Brain microvascular endothelial cell (primary cell): ENCODE measurements around the gene KCNA4.

Experiments used
- DNase-seq: peaks from one replicate; pipeline ENCODE4 v3.0.0-alpha.2; 2020
- H3K27ac ChIP-seq: fragments of 250-450 bp; sonication (Bioruptor Pico); 2 replicates; pipeline ENCODE4 v1.5.1; 2020; ENCODE audit warnings: mild to moderate bottlenecking, moderate library complexity
- H3K27me3 ChIP-seq: fragments of 250-450 bp; sonication (Bioruptor Pico); replicated peaks from 2 replicates; pipeline ENCODE4 v1.5.1; 2020; ENCODE audit warnings: mild to moderate bottlenecking
- H3K36me3 ChIP-seq: fragments of 250-450 bp; sonication (Bioruptor Pico); replicated peaks from 2 replicates; pipeline ENCODE4 v1.5.1; 2020; ENCODE audit warnings: mild to moderate bottlenecking
- H3K4me3 ChIP-seq: 2 replicates; pipeline ENCODE4 v1.5.1; 2011; ENCODE audit warnings: low read depth, mild to moderate bottlenecking, control low read depth, low read length, moderate library complexity
- CTCF ChIP-seq: IDR thresholded peaks from 2 replicates; pipeline ENCODE4 v1.5.1; 2011; ENCODE audit warnings: low read depth, mild to moderate bottlenecking, moderate library complexity, low read length, control low read depth, inconsistent platforms; ENCODE audit errors: missing control alignments
- in situ Hi-C: cut with HindIII; loops from 2 replicates; pipeline ENCODE4 v1.10.0; 2017; ENCODE audit warnings: low sequenced_read_pairs, low pct_ligation_motif_present

The KCNA4 gene

GRCh38 chr11:30009060-30009459 is 7.8 kb downstream of the KCNA4 start:
- no peak overlapping the region for H3K27ac ChIP-seq
- DNase-seq: peak; percentile 2
- in situ Hi-C loops: no loop called here
- H3K27me3 ChIP-seq: no peaks in the 10 kb centered on the region
- TF ChIP-seq CTCF: no peak
- H3K36me3 ChIP-seq: no peaks in the 10 kb centered on the region
- H3K4me3 ChIP-seq: no peak overlapping the region

DNA sequence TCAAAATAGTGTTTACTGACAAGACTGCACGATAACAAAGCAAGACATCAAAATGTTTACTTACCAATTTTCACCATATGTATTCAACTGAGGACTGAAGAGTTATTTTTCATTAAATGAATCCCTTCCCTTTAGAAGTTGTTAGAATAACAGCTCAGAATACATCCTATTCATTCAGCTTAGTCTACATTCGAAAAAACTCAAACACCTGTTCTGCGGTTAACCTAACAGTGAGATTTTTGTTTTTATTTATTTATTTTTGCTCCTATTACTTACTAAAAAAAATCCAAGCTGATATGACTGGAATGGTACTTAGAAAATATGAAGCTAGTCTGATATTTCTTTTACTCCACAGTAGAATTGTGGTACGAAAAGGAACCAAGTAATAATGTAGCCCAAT is 10.0 kb downstream of the KCNA4 start:
- in situ Hi-C loops: no loop called here
- H3K4me3 ChIP-seq: no peak overlapping the region
- no peak for TF ChIP-seq CTCF

GRCh38 chr11:30002157-30002785 is 14.6 kb downstream of the KCNA4 start:
- DNase-seq: no peak
- no peak overlapping the region for H3K4me3 ChIP-seq
- TF ChIP-seq CTCF: no peak
- H3K27me3 ChIP-seq: no peaks in the 10 kb centered on the region
- no peaks in the 10 kb centered on the region for H3K36me3 ChIP-seq
- in situ Hi-C loops: no loop called here
- H3K27ac ChIP-seq: no peak overlapping the region

More for the DNA sequence above, 10.0 kb downstream of the KCNA4 start:
- H3K36me3 ChIP-seq: no peaks in the 10 kb centered on the region
- H3K27me3 ChIP-seq: no peaks in the 10 kb centered on the region
- DNase-seq: no peak
- H3K27ac ChIP-seq: no peak overlapping the region

DNA sequence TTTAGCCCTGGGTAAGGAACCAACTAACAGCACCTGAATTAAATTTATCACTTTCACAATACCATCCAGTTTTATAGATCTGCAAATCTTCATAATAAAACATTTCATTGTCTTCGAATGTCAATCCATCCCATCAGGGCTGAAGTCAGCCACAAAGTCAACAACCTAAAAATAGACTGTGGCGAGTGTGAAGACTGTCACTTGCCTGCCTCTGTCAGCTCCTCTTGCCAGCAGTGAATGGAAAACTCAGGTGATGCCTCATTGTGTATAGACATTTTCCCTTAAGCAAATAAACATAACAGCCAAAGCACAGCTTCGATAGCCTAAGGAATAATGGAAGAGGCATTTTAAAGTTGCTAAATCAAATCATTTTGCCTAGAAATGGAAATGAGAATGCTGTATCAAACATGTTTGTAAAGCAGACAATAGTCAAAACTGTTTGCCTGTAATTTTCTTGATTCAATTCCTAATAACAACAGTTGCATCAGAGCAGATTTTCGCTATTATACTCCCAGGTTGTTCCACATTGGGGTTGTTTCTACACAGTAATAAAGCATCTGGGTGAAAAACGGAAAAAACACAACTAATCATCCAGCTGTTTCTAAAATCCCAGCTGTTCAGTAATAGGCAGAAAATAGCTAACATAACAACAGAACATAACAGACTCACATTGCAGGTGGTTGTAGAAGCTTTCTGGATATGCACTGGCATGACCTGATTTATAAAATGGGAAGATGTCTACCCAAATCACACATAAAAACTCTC is 15.7 kb downstream of the KCNA4 start:
- H3K4me3 ChIP-seq: no peak overlapping the region
- H3K36me3 ChIP-seq: no peaks in the 10 kb centered on the region
- no peak overlapping the region for H3K27ac ChIP-seq
- no peak for DNase-seq
- no peak for TF ChIP-seq CTCF
- in situ Hi-C loops: no loop called here
- no peaks in the 10 kb centered on the region for H3K27me3 ChIP-seq

DNA sequence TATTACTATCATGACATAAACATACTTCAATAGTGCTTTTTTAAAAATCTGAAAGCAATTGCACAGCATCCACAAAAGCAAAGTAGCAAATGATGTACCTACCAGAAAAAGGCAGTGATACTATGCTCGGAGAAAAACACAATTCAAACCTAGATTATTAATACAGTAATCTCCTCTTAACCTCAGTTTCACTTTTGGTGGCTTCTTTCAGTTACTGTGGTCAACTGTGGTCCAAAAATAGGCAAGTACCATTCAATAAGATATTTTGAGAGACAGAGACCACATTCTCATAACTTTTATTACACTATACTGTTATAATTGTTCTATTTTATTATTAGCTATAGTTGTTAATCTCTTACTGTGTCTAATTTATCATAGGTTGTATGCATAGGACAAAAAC is 20.8 kb downstream of the KCNA4 start:
- H3K27me3 ChIP-seq: no peaks in the 10 kb centered on the region
- DNase-seq: no peak
- no peak overlapping the region for H3K4me3 ChIP-seq
- in situ Hi-C loops: no loop called here
- H3K36me3 ChIP-seq: no peaks in the 10 kb centered on the region
- H3K27ac ChIP-seq: no peak overlapping the region
- TF ChIP-seq CTCF: no peak
